GM21786 (cell line): ENCODE measurements around the gene MSANTD3.
"Not testable (repeated sequence)": the region's sequence is repeated elsewhere in the genome, so short reads cannot be mapped to it uniquely, and the experiment has no call there.

Experiments
- ATAC-seq: cut with Tn5 transposase; IDR thresholded peaks from one replicate; pipeline ENCODE4 v1.9.1; 2021; ENCODE audit not compliant: unreplicated experiment

The MSANTD3 gene, protein sequence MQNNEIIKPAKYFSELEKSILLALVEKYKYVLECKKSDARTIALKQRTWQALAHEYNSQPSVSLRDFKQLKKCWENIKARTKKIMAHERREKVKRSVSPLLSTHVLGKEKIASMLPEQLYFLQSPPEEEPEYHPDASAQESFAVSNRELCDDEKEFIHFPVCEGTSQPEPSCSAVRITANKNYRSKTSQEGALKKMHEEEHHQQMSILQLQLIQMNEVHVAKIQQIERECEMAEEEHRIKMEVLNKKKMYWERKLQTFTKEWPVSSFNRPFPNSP

DNA sequence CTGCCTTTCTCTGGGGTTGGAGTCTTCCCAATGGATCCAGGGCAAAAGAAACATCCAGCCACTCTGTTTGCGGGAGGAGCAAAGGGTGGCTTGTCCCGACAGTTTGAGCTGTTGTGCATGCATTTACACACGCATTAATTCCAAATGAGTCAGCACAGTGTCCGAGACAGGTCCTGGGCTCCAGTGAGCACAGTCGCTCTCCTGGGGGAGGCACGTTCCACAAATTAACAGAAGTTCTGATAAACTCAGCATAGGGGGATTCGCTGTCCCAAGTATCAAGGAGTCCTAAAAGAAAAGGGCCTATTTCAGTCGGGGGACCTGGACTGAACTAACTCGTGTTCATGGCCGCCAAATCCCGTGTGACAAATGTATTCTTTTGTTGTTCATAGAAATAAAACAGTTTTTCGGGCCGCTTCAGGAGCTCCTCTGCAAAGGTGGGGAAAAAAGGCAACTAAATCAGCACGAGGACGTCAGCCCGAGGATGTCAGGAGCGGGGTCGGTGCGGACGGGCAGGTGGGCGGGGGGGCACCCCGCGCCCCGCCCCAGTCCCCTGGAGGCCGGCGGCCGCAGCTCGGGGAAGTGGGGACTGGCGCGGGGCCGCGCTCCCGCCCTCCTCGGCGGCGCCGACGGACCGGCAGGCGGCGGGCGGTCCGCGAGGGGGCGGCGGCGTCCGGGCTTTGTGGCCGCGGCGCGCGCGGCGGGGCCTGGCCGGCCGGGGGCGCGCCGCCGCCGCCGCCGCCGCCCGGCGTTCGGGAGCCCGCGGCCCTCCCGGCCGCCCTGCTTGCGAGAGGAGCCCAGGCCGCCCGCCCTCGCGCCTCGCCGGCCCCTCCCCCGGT is at the start of gene MSANTD3:
MSANTD3 (plus strand) TSS at position 614 of the 836 bp plus-strand sequence. CDS start 14,796 bp downstream, outside the sequence.
- ATAC-seq, result peak; percentile 64

DNA sequence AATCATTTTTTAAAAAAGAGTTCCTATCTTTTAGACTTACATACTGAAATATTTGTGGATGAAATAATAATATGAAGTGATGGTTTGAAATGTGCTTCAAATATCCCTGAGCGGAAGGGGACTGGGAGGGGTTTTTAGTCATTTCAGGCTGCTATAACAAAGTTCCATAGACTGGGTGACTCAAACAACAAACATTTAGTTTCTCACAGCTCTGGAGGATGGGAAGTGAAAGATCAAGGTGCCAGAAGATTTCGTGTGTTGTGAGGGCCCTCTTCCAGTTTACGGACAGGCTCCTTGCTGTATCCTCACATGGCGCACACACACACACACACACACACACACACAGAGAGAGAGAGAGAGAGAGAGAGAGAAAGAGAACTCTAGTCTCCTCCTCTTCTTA is 47.1 kb upstream of the MSANTD3 start:
- no peak for ATAC-seq

DNA sequence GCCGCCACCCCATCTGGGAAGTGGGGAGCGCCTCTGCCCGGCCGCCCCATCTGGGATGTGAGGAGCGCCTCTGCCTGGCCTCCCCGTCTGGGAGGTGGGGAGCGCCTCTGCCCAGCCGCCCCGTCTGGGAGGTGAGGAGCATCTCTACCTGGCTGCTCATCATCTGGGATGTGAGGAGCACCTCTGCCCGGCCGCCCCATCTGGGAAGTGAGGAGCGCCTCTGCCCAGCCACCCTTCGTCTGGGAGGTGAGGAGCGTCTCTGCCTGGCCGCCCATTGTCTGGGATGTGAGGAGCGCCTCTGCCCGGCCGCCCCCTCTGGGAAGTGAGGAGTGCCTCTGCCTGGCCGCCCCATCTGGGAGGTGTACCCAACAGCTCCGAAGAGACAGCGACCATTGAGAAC is 34.0 kb upstream of the MSANTD3 start:
- not testable (repeated sequence) for ATAC-seq

DNA sequence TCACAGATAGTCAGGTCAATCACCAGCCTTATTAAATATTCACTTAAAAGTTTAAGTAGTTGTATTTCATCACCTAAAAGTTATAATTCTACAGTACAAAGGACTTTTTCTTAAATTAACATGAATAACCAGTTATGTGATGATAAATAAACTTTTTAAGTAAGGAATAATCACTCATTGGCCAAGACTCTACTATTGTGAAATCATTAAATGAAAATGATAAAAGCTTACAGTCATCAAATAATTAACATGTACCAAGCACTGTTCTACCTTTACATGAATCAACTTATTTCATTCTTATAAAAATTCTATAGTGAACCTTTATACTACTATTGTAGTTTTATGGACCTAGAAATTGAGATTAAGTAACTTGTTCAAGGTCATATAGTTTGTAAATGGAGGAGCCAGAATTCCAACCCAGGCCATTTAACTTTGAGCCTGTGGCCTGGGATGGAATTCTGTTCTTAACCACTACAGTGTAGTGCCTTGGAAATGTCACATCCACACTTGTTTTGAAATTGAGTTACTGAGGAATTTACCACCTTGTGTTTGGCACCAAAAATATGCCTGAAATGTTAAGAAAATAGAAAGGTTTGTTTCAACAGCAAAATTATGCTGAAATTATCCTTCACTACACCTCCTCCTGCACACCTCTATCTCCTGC is 32.8 kb upstream of the MSANTD3 start:
- no peak for ATAC-seq

DNA sequence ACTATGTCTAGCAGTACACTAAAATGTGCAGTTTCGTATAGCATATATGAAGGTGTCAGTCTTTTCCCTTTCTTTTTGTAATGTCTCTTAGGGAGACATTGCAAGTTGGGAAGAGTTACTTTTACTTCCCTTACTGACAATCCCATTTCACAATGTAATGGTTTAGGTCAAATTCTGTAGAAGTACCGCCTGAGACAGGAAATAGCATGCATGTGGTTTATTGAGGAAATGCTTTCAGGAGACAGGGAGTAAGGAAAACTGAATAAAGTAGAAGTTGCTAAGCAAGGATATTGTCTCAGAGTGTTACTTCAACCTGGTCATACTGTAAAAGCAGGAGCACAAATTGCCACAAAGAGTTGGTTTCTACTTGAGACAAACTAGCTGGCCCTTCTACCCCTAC is 32.1 kb upstream of the MSANTD3 start:
- ATAC-seq, result no peak

DNA sequence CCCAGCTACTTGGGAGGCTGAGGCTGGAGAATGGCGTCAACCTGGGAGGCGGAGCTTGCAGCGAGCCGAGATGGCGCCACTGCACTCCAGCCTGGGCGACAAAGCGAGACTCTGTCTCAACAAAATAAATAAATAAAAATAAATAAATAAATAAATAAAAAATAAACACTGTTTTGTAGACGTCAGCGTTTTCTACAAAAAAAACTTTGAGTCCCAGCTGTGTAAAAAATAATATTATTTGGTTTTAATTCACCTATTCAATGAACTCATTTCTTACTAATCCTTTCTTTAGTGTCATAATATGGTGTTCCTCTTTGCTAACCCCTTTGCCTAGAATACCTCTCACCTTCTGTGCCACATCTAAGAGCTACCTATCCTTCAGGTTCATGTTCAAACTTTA is 30.2 kb upstream of the MSANTD3 start:
- ATAC-seq, result no peak

DNA sequence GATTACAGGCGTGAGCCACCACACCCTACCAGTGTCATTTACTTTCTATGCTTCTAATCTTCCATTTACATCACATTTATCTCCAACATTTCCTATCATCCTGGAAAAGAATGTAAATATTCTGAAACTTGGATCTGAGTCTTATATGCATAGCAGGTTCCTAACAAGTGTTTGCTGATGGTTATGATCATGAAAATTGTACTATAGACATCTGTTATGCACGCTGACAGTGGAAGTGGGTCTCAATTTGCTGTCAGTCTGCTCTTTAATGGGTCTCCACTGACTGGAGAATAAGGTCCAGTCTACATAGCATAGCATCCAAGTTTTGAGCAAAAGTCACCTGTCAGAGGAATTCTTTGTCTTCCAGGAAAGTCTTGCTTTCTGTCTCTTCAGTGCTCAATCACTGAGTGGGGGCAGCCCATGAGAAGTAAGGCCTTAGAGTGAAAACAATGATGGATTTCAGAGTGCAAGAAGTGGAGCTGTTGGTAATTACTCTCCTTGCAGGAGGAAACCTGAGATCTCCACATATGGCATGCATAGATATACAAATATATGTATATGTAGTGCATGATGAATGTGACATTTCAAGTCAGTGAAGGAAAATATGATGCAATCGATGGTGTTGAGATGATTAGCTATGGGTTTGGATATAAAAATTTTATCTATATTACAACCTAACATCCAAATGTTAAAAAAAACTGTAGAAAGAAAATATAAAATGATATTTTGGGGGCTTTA is 29.2 kb upstream of the MSANTD3 start:
- ATAC-seq, result no peak

DNA sequence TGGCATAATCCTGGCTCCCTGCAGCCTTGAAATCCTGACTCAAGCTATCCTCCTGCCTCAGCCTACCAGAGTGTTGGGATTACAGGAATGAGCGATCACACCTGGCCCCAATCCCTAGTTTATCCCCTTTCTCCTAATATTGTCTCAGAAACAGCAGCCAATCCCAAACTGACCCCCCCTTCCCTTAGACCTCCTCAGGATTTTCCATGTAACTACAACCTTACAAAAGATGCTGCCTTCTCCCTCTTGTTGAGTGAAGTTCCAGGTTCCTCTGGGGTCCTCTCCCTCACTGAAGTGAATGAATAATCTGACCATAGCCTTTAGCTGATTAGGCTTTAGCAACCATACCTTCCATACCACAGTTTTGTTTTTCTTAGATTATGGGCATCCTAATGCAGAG is 25.9 kb upstream of the MSANTD3 start:
- ATAC-seq, result no peak

DNA sequence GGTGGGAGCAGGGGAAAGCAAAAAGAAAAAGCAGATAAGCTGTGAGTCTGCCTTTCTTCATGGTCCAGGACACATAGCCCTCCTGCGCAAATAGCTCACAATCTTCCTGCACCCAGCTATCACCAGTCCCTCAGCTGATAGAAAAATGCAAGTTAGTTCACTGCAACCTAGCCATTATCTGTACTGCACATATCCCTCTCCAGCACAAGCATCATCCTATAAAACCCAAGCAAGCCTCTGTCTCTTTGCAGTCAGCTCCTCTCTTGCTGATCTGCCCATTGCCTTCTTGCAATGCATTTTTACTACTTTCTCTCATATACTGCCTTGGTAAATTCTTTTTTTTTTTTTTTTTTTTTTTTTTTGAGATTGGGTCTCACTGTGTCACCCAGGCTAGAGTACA is 20.0 kb upstream of the MSANTD3 start:
- no peak for ATAC-seq

DNA sequence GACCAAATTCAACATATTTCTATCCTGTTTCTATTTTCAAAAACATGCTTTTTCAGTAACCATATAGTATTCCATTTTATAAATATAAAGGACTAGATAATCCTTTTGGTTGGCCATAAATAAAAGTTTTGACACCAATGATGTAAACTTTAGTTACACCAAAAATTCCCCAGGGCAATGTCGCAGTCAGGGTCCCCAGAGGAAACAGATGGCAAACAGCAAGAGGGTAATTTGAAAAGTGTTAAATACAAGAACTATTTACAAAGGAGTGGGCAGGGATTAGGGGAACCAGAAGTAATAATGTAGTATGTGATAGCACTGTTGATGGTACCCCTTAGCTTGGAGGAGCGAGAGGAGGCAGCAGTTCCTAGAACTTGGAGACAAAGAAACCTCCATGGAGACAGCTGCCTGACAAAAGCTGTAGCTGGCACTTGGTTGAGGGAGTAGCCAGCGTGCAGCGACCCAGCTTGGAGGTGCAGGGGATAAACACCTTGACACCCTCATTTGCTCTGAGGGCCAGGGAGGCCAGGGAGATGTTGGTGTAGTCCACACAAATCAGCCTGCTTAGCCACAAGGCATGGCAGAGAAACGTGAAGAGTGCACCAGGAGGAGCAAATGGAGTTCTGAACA is 18.3 kb upstream of the MSANTD3 start:
- no peak for ATAC-seq

DNA sequence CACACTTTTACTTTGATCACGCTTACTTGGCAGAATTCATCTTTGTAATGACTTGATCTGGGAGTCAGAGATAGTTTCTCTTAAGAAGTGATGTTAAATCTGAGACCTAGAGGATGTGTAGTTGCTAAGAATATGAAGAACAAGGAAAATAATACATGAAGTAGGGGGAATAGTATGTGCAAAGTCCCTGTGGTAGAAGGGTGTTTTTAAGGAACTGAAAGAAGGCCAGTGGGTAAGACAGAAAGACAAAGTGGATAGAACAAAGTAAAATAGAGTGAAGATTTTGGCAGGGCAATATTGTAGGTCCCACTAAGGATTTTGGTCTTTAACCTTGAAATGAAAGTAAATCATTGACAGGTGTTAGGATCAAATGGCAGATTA is 17.8 kb upstream of the MSANTD3 start:
- ATAC-seq, result no peak

DNA sequence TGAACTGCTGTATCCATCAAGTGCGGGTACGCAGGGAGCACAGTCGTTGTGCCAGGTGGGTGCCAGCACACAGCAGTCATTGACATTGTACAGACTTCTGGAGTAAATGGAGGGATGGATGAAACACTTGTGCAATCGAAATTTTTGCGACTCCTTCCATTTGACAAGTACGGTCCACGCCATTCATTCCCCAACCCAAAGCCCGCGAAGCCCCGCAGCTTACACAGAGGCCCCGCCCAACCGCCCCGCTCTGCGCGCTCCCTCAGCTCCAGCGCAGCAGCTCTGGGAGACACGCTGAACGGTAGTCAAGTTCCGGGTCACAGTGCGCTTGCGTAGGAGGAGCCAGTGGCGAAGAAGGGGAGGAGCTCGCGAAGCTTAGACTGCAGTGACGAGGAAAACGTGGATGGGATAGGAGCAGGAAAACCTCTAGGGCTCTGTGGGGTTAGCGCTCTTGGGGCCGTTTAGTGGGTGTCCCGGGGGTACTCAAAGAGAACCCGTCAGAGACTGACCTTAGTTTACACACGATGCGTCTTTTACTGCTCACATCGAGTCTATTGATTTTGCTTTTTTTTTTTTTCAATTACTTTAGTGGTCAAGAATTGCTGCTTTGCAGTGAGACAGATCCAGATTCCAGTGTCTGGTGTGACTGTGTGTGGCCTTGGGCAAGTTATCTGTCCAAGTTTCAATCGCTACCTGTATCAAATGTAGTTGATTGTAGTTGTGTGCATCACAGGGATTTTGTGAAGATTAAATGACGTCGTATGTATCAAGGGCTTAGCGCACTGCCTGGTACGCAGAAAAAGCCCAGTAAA is 15.3 kb upstream of the MSANTD3 start:
- peak; percentile 99 for ATAC-seq

DNA sequence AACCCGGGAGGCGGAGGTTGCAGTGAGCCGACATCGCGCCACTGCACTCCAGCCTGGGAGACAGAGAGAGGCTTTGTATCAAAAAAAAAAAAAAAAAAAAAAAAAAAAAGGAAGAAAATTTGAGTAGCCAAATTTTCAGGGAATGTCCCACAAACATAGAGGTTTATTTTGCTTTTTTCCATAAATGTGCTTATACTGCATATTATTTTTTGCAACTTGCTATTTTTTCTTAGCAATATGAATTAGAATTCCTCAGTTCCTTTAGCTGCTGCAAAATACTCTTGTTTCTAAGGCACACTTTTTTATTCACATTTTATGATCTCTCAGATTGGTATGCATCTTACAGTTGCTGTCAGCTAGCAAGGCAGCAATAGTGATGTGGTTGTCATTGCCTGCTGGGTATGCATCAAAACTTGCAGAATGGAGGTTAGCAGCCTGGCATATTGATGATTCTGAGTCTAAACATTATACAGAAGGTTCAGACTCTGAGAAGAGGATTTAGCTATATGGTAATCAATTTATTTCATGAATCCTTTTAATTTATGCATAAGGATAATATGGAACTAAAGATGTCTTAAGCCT is 13.0 kb upstream of the MSANTD3 start:
- ATAC-seq, result no peak

DNA sequence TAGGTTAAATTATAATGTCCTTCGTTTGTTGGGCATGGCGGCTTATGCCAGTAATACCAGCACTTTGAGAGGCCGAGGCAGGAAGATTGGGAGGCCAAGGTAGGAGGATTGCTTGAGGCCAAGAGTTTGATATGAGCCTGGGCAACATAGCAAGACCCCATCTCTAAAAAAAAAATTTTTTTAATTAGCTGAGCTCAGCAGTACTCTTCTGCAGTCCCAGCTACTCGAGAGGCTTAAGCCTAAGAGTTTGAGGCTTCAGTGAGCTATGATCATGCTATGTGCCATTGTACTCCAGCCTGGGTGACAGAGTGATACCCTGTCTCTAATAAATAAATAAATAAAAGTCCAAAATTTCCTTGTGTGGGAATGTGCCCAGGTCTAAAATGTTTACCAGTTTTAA is 9.1 kb upstream of the MSANTD3 start:
- ATAC-seq, result no peak

DNA sequence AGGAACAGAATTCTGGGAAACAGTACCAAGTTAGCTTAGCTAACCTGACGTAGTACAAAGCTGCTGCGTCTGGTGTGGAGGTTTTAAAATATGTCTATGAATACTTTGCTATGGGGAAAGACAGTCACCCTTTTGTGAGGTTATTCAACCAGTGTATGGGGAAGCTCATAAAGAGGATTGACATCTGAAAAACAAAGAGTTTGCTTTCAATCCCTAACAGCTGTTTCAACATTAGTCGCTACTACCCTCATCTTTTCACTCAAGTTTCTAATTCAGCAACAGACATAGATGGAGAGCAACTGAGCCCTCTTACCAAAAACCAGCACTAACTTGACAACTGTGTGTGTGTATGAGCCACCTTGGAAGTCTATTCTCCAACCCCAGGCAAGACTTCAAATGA is 7.8 kb upstream of the MSANTD3 start:
- no peak for ATAC-seq

DNA sequence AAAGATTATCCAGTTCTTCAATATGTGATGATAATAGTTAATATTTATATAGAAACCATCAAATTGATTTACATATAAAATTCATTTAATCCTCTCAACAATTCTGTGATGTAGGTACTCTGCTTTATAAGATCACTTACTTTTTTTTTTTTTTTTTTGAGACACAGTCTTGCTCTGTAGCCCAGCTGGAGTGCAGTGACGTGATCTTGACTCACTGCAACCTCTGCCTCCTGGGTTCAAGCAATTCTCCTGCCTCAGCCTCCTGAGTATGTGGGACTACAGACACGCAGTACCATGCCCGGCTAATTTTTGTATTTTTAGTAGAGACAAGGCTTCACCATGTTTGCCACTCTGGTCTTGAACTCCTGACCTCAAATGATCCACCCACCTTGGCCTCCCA is 5.8 kb upstream of the MSANTD3 start:
- ATAC-seq, result not testable (repeated sequence)

DNA sequence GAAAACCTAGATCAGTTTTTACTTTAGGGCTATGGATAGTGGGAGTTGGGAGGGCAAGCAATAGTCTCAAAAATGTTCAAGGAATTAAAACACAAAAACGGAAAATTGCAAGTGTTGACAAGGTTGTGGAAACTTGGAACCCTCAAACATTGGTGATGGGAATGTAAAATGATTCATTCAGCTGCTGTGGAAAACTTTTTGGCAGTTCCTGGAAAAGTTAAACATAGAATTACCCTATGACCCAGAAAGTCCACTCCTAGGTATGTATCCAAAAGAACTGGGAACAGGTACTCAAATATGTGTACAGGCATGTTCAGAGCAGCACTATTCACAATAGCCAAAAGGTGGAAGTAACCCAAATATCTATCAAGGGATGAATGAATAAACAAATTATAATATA is 1.2 kb upstream of the MSANTD3 start:
- ATAC-seq, result no peak

DNA sequence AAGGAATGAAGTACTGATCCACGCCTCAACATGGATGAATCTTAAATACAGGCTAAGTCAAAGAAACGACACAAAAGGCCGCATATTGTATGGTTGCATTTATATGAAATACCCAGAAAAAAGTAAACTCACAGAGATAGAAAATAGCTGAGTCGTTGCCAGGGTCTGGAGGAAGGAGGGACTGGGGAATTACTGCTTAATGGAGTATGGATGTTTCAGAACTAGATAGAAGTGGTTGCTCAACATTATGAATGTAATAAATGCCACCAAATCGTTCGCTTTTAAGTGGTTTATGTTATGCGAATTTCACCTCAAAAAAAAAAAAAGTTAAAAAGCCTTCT is 784 bp upstream of the MSANTD3 start:
- no peak for ATAC-seq

DNA sequence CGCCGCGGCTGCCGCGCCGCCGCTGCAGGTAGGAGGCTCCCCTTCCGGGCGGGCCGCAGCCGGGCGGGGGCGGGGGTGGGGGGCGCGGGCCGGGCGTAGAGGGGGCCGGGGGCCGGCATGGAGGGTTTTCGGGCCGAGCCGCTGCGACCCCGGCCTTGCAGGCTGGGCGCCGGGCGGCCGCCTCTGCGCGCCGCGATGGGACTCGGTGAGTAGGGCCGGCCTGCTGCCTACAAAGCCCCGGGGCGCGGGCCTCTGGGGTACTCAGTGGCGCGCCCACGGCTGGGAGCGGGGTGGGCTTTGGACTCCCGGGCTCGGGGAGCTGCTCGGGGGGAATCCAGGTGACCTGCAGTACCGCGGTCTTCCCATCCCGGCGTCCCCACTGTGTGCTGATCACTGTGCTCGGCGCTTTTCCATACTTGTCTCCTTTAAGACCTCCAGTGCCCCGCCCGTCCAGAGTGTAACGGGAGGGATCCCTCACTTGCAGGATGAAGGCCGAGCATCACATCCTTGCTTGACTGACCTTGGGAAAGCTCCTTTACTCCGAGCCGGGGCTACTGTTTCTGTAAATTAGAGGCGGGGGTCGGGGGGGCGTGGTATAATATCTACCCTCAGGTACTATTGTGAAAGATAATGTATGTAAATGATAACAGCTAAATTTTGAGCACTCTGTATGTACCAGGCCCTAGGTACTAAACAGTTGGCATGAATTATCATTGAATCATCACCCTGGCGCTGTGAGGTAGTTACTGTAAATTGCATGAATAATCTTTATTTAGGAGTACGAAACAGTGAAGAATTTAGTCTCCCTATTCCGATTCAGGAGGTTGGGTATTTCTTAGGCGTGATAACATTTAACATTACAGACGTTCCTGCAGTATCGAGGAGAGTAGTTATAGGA is 672 bp downstream of the MSANTD3 start:
- ATAC-seq, result peak; percentile 53
